Fibroblast of the conjunctiva (primary cell): ENCODE measurements around the gene NUDT3.

Source experiments
- DNase-seq: peaks from one replicate; pipeline ENCODE4 v3.0.0-alpha.2; 2010; ENCODE audit warnings: low read depth

NUDT3 gene

GRCh38 chr6:34238585-34239499, 153.6 kb downstream of the NUDT3 start:
- no peak for DNase-seq

DNA sequence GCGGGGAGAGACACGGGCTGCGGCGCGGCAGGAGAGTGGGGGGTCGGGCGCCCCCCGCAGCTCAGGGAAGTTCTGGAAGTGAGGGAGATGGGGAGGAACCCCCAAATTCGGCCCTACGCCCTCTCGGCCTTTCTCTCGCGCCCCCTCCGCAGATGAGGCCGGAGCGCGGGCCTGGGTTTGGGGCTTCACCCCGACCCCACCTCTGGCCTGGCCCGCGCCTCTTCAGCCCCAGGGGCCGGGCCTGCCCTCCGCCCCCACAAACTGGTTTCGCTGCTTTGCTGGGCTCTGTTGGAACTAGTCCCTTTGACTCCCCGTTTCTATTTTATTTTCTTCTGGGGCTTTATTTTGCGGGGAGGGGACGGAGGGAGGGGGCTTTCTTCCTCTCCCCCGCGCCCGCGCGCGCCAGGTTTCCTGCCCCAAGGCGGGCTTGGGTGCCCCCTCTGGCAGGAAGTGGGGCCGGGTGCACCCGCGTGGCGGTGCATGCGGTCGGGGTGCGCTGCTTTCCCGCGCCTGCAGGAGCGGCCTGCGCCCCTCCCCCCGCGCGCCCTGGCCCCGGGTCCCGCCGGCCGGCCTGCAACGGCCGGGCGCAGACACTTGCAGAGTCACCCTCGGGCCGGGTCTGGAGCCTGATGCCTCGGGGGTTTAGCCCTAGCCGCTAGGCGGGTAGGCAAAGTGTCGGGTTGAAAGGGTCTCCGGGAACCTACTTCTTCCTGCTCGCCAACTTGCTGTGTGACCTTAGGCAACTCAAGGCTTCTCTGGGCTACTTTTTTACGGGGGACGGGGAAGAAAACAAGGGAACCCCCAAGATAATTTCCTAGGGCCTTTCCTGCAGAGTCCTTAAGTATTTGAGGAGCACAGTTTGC, 154.5 kb downstream of the NUDT3 start:
- no peak for DNase-seq

GRCh38 chr6:34237316-34237721, 155.2 kb downstream of the NUDT3 start:
- DNase-seq, result no peak

GRCh38 chr6:34236443-34237315, 155.8 kb downstream of the NUDT3 start, which contains the start of gene HMGA1:
Gene HMGA1 (plus strand): TSS chr6:34236873. CDS start chr6:34240781, 3,908 bp downstream.
- DNase-seq, result peak; percentile 61

DNA sequence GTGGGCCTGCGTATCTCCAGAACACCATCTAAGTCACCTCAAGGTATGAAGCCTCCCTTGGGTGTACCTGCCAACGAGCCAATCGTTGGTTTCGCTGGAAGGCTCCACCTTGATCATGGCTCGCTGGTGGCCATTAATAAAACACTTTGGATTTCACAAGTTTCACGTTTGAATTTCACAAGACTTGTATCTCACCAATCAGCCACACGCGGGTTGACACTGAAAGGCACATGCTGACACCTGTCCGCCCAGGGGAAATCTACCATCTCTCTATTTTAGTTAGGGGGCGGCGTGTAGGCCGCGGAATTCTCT, 156.4 kb downstream of the NUDT3 start:
- no peak for DNase-seq

GRCh38 chr6:34235307-34236130, 156.9 kb downstream of the NUDT3 start:
- DNase-seq, result peak; percentile 57

GRCh38 chr6:34234667-34235306, 157.7 kb downstream of the NUDT3 start:
- no peak for DNase-seq

GRCh38 chr6:34233867-34234266, 158.6 kb downstream of the NUDT3 start:
- no peak for DNase-seq

DNA sequence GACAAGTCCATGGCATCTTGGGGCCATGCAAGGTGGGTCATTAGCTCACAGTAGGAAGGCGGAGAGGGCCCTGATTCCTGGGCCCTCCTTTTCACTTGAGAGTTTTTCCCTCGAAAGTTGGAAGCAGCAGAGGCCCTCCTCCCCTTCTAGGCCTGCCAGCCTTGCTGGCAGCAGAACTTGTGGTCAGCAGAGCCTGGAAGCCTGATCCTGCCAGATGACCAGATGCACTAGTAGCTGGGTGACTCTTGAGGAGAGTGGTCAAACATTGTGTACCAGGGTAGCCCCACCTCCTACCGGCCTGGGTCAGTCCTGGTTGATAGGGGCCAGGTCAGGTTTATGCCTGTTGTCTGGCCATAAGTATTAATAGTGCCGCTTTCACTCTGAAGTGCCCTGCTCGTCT, 159.6 kb downstream of the NUDT3 start:
- no peak for DNase-seq

- no peak for DNase-seq
Observed at GRCh38 chr6:34231566-34232336, 160.7 kb downstream of the NUDT3 start.

DNA sequence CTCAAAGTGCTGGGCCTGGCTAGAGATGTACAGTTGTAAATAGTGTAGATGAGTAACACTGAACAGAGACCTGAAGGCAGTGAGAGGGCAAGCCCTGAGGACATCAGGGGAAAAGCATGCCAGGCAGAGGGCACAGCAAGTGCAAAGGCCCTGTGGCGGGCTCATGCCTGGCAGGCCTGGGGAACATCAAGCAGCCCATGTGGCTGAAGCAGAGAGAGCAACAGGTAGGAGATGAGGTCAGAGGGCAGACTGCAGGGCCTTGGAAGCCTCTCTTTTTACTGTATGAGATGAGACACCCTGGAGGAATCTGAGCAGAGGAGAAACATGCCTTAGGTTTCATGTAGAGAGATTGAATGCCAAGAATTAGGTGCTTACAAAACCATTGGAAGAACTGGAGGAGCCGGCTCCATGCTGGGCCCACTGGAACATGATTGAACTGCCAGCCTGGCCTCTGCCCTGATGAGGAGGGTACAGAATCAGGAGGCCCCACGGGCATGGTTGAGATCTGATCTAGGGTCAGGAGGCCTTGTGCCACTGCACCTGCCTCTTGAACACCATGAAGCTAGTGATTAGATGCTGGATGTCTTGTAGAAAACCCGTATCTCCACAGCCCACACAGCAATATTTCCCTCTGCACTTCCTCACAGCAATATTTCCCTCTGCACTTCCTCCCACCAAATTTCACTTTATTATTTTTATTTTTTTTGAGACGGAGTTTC, 161.7 kb downstream of the NUDT3 start:
- DNase-seq, result no peak

GRCh38 chr6:34229877-34230276, 162.6 kb downstream of the NUDT3 start:
- no peak for DNase-seq
